HuH-7 (cell line): ENCODE data around the gene DMRTA2.

Source experiments
- DNase-seq: peaks from one replicate; pipeline ENCODE4 v3.0.0; 2011; ENCODE audit warnings: low spot score

The DMRTA2 gene

GRCh38 chr1:50422946-50423669 is at the start of gene DMRTA2:
Gene DMRTA2, minus strand, starts transcription at chr1:50423443. Its CDS starts 1,907 bp downstream, at chr1:50421536.
- no peak for DNase-seq

- DNase-seq: no peak
Observed at GRCh38 chr1:50471967-50472366, 48.7 kb upstream of the DMRTA2 start.

GRCh38 chr1:50462964-50463363 is 39.7 kb upstream of the DMRTA2 start:
- no peak for DNase-seq

- DNase-seq: no peak
Observed at GRCh38 chr1:50458507-50458906, 35.3 kb upstream of the DMRTA2 start.

- no peak for DNase-seq
Observed at GRCh38 chr1:50454911-50455310, 31.7 kb upstream of the DMRTA2 start.

GRCh38 chr1:50453266-50453665 is 30.0 kb upstream of the DMRTA2 start:
- no peak for DNase-seq

GRCh38 chr1:50452700-50453099 is 29.5 kb upstream of the DMRTA2 start:
- DNase-seq: no peak

GRCh38 chr1:50450861-50451653 is 27.8 kb upstream of the DMRTA2 start:
- no peak for DNase-seq

GRCh38 chr1:50447961-50448360 is 24.7 kb upstream of the DMRTA2 start:
- no peak for DNase-seq

GRCh38 chr1:50441183-50441582 is 17.9 kb upstream of the DMRTA2 start:
- DNase-seq: no peak

GRCh38 chr1:50438945-50439344 is 15.7 kb upstream of the DMRTA2 start:
- no peak for DNase-seq

- no peak for DNase-seq
Observed at GRCh38 chr1:50436489-50436888, 13.2 kb upstream of the DMRTA2 start.

- DNase-seq: no peak
Observed at GRCh38 chr1:50430010-50430405, 6.8 kb upstream of the DMRTA2 start.

GRCh38 chr1:50427818-50428779 is 4.9 kb upstream of the DMRTA2 start:
- DNase-seq: no peak

- no peak for DNase-seq
Observed at GRCh38 chr1:50427086-50427817, 4.0 kb upstream of the DMRTA2 start.

GRCh38 chr1:50426702-50427085 is 3.5 kb upstream of the DMRTA2 start:
- no peak for DNase-seq

GRCh38 chr1:50426108-50426700 is 3.0 kb upstream of the DMRTA2 start:
- no peak for DNase-seq

GRCh38 chr1:50425376-50426107 is 2.3 kb upstream of the DMRTA2 start:
- no peak for DNase-seq

GRCh38 chr1:50424884-50425375 is 1.7 kb upstream of the DMRTA2 start:
- no peak for DNase-seq
